GM19463 (cell line): ENCODE measurements around the gene TOM1L2.

Experiments
- ATAC-seq: cut with Tn5 transposase; IDR thresholded peaks from one replicate; pipeline ENCODE4 v1.9.1; 2021; ENCODE audit warnings: mild to moderate bottlenecking, moderate library complexity; ENCODE audit not compliant: unreplicated experiment

The TOM1L2 gene

GRCh38 chr17:17880577-17881196, 91.5 kb downstream of the TOM1L2 start:
- ATAC-seq, result no peak

GRCh38 chr17:17877529-17878358, 94.5 kb downstream of the TOM1L2 start:
- no peak for ATAC-seq

- ATAC-seq, result no peak
Measured at GRCh38 chr17:17876959-17877528, 95.2 kb downstream of the TOM1L2 start.

GRCh38 chr17:17874478-17874877, 97.7 kb downstream of the TOM1L2 start:
- no peak for ATAC-seq

- no peak for ATAC-seq
Measured at GRCh38 chr17:17873450-17873991, 98.7 kb downstream of the TOM1L2 start.

GRCh38 chr17:17872547-17873345, 99.5 kb downstream of the TOM1L2 start:
- no peak for ATAC-seq

GRCh38 chr17:17871913-17872312, 100.3 kb downstream of the TOM1L2 start:
- ATAC-seq, result no peak

GRCh38 chr17:17870247-17870646, 102.0 kb downstream of the TOM1L2 start:
- no peak for ATAC-seq

GRCh38 chr17:17868641-17869522, 103.3 kb downstream of the TOM1L2 start:
- ATAC-seq, result no peak

- no peak for ATAC-seq
Measured at GRCh38 chr17:17866897-17867296, 105.3 kb downstream of the TOM1L2 start.

GRCh38 chr17:17866425-17866824, 105.8 kb downstream of the TOM1L2 start:
- no peak for ATAC-seq

- no peak for ATAC-seq
Measured at GRCh38 chr17:17865035-17865434, 107.2 kb downstream of the TOM1L2 start.

GRCh38 chr17:17860766-17861107, 111.5 kb downstream of the TOM1L2 start:
- no peak for ATAC-seq

- ATAC-seq, result no peak
Measured at GRCh38 chr17:17859909-17860765, 112.1 kb downstream of the TOM1L2 start.

GRCh38 chr17:17857496-17857895, 114.7 kb downstream of the TOM1L2 start:
- no peak for ATAC-seq

- ATAC-seq, result no peak
Measured at GRCh38 chr17:17856386-17856785, 115.8 kb downstream of the TOM1L2 start.

- ATAC-seq, result no peak
Measured at GRCh38 chr17:17855976-17856375, 116.2 kb downstream of the TOM1L2 start.

- no peak for ATAC-seq
Measured at GRCh38 chr17:17853811-17854447, 118.3 kb downstream of the TOM1L2 start.

GRCh38 chr17:17852930-17853329, 119.3 kb downstream of the TOM1L2 start:
- no peak for ATAC-seq
